Mucosa of rectum (tissue), 2 donors: Measurements from ENCODE around the gene RHOC.
A peak's percentile ranks its signal among the peaks of the same experiment; 100 is the strongest.

ENCODE experiments used
- H3K27ac ChIP-seq, 2 donors: one replicate each; pipeline ENCODE4 v1.7.0; 2013; ENCODE audit warnings: inconsistent platforms in 2 of 2, low read depth in 2 of 2, low read length in 2 of 2
- H3K27me3 ChIP-seq, 2 donors: one replicate each; pipeline ENCODE4 v1.7.0; 2013; ENCODE audit warnings: low read length in 2 of 2; ENCODE audit not compliant: control insufficient read depth in 2 of 2, insufficient read depth in 2 of 2
- H3K36me3 ChIP-seq, 2 donors: one replicate each; pipeline ENCODE4 v1.7.0; 2013; ENCODE audit warnings: low read length in 2 of 2; ENCODE audit not compliant: control insufficient read depth in 2 of 2, insufficient read depth in 2 of 2
- H3K4me1 ChIP-seq, 2 donors: one replicate each; pipeline ENCODE4 v1.7.0; 2013; ENCODE audit warnings: low read length in 2 of 2, mild to moderate bottlenecking in 1 of 2; ENCODE audit not compliant: control insufficient read depth in 2 of 2, insufficient read depth in 2 of 2
- H3K4me3 ChIP-seq, 2 donors: one replicate each; pipeline ENCODE4 v1.7.0; 2013; ENCODE audit warnings: low read length in 2 of 2
- H3K9ac ChIP-seq, 2 donors: one replicate each; pipeline ENCODE4 v1.7.0; 2013; ENCODE audit warnings: low read length in 2 of 2, low read depth in 1 of 2, mild to moderate bottlenecking in 1 of 2
- H3K9me3 ChIP-seq, 2 donors: one replicate each; pipeline ENCODE4 v1.7.0; 2013; ENCODE audit warnings: low read length in 2 of 2; ENCODE audit not compliant: control insufficient read depth in 2 of 2
- donor health status: healthy.
- donor health status: Normal muscosa, but diverticular disease.

RHOC gene

GRCh38 chr1:112695276-112695675 is 11.7 kb downstream of the RHOC start:
- Histone ChIP-seq H3K9ac (no peak overlapping the region), H3K4me1 (peaks cover 20 to 23% of the 10 kb centered on the region in 2 donors), H3K9me3 (no peaks in the 10 kb centered on the region), H3K27me3 (no peaks in the 10 kb centered on the region), H3K27ac (no peak overlapping the region), H3K36me3 (peaks cover 54 to 58% of the 10 kb centered on the region in 2 donors), H3K4me3 (no peak overlapping the region)

- no peaks in the 10 kb centered on the region for H3K27me3 ChIP-seq
- H3K27ac ChIP-seq = no peak overlapping the region
- peaks cover 57 to 58% of the 10 kb centered on the region in 2 donors for H3K36me3 ChIP-seq
- H3K4me3 ChIP-seq = no peak overlapping the region
- no peaks in the 10 kb centered on the region for H3K9me3 ChIP-seq
- no peak overlapping the region for H3K9ac ChIP-seq
- peaks cover 12 to 14% of the 10 kb centered on the region in 2 donors for H3K4me1 ChIP-seq
These were observed 12.5 kb downstream of the RHOC start for GRCh38 chr1:112694363-112694929.

- no peak overlapping the region for H3K27ac ChIP-seq
- no peaks in the 10 kb centered on the region for H3K27me3 ChIP-seq
- H3K36me3 ChIP-seq = peaks cover 56 to 59% of the 10 kb centered on the region in 2 donors
- H3K9me3 ChIP-seq = no peaks in the 10 kb centered on the region
- no peak overlapping the region for H3K4me3 ChIP-seq
- H3K4me1 ChIP-seq = peaks cover 8 to 9% of the 10 kb centered on the region in 2 donors
- no peak overlapping the region for H3K9ac ChIP-seq
These were observed 13.1 kb downstream of the RHOC start for GRCh38 chr1:112693821-112694220.

- Histone ChIP-seq H3K9me3 (no peaks in the 10 kb centered on the region), H3K9ac (no peak overlapping the region), H3K27ac (no peak overlapping the region), H3K4me3 (no peak overlapping the region), H3K4me1 (peaks cover 0 to 3% of the 10 kb centered on the region in 2 donors), H3K36me3 (peaks cover 53 to 62% of the 10 kb centered on the region in 2 donors), H3K27me3 (no peaks in the 10 kb centered on the region)
These were observed 14.2 kb downstream of the RHOC start for GRCh38 chr1:112692681-112693080.

GRCh38 chr1:112689842-112690237 is 17.1 kb downstream of the RHOC start:
- Histone ChIP-seq H3K9ac (no peak overlapping the region), H3K4me1 (peaks cover 0 to 3% of the 10 kb centered on the region in 2 donors), H3K27ac (no peak overlapping the region), H3K4me3 (no peak overlapping the region), H3K9me3 (no peaks in the 10 kb centered on the region), H3K36me3 (peaks cover 38 to 48% of the 10 kb centered on the region in 2 donors), H3K27me3 (no peaks in the 10 kb centered on the region)

- H3K27me3 ChIP-seq = no peaks in the 10 kb centered on the region
- no peak overlapping the region for H3K27ac ChIP-seq
- no peak overlapping the region for H3K4me3 ChIP-seq
- no peak overlapping the region for H3K9ac ChIP-seq
- H3K4me1 ChIP-seq = peaks cover 0 to 3% of the 10 kb centered on the region in 2 donors
- H3K9me3 ChIP-seq = no peaks in the 10 kb centered on the region
- H3K36me3 ChIP-seq = peaks cover 34 to 43% of the 10 kb centered on the region in 2 donors
These were observed 17.6 kb downstream of the RHOC start for GRCh38 chr1:112689196-112689841.

- Histone ChIP-seq H3K36me3 (peaks cover 28 to 38% of the 10 kb centered on the region in 2 donors), H3K27me3 (no peaks in the 10 kb centered on the region), H3K4me3 (no peak overlapping the region), H3K4me1 (peaks cover 0 to 3% of the 10 kb centered on the region in 2 donors), H3K27ac (peak overlapping the region in 1 of 2 donors; percentile 9), H3K9me3 (no peaks in the 10 kb centered on the region), H3K9ac (no peak overlapping the region)
These were observed 18.1 kb downstream of the RHOC start for GRCh38 chr1:112688781-112689193.

- H3K27me3 ChIP-seq = no peaks in the 10 kb centered on the region
- H3K4me3 ChIP-seq = no peak overlapping the region
- H3K36me3 ChIP-seq = peaks cover 24 to 30% of the 10 kb centered on the region in 2 donors
- no peak overlapping the region for H3K27ac ChIP-seq
- H3K9me3 ChIP-seq = no peaks in the 10 kb centered on the region
- peaks cover 0 to 3% of the 10 kb centered on the region in 2 donors for H3K4me1 ChIP-seq
- no peak overlapping the region for H3K9ac ChIP-seq
These were observed 19.0 kb downstream of the RHOC start for GRCh38 chr1:112687785-112688496.

- Histone ChIP-seq H3K9ac (no peak overlapping the region), H3K4me1 (peaks cover 0 to 3% of the 10 kb centered on the region in 2 donors), H3K27me3 (no peaks in the 10 kb centered on the region), H3K36me3 (peaks cover 19 to 24% of the 10 kb centered on the region in 2 donors), H3K27ac (no peak overlapping the region), H3K4me3 (no peak overlapping the region), H3K9me3 (no peaks in the 10 kb centered on the region)
These were observed 19.6 kb downstream of the RHOC start for GRCh38 chr1:112687361-112687760.

GRCh38 chr1:112686835-112687234 is 20.1 kb downstream of the RHOC start:
- no peak overlapping the region for H3K27ac ChIP-seq
- no peaks in the 10 kb centered on the region for H3K9me3 ChIP-seq
- H3K27me3 ChIP-seq = no peaks in the 10 kb centered on the region
- H3K36me3 ChIP-seq = peaks cover 16 to 20% of the 10 kb centered on the region in 2 donors
- H3K9ac ChIP-seq = no peak overlapping the region
- H3K4me1 ChIP-seq = peaks cover 0 to 3% of the 10 kb centered on the region in 2 donors
- H3K4me3 ChIP-seq = no peak overlapping the region
